Lower leg skin (tissue), 3 donors: Measurements from ENCODE around the gene DRAXIN.

Experiments used
- POLR2A ChIP-seq, 2 donors: fragments of 450-650 bp; IDR thresholded peaks; one replicate each; pipeline ENCODE4 v1.6.1; 2016 to 2017; ENCODE audit warnings: antibody characterized with exemption in 2 of 2, mild to moderate bottlenecking in 1 of 2, moderate library complexity in 1 of 2
- TF ChIP-seq, protein P1 (sequence below), 3 donors: fragments of 450-650 bp; IDR thresholded peaks; one replicate each; pipeline ENCODE4 v1.5.1; 2016; ENCODE audit warnings: antibody characterized with exemption in 3 of 3, mild to moderate bottlenecking in 3 of 3, moderate library complexity in 2 of 3

GRCh38 chr1:11645270-11645669 lies 46.2 kb upstream of the DRAXIN start:
- TF ChIP-seq, protein P1, sequence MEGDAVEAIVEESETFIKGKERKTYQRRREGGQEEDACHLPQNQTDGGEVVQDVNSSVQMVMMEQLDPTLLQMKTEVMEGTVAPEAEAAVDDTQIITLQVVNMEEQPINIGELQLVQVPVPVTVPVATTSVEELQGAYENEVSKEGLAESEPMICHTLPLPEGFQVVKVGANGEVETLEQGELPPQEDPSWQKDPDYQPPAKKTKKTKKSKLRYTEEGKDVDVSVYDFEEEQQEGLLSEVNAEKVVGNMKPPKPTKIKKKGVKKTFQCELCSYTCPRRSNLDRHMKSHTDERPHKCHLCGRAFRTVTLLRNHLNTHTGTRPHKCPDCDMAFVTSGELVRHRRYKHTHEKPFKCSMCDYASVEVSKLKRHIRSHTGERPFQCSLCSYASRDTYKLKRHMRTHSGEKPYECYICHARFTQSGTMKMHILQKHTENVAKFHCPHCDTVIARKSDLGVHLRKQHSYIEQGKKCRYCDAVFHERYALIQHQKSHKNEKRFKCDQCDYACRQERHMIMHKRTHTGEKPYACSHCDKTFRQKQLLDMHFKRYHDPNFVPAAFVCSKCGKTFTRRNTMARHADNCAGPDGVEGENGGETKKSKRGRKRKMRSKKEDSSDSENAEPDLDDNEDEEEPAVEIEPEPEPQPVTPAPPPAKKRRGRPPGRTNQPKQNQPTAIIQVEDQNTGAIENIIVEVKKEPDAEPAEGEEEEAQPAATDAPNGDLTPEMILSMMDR (IDR thresholded peaks at IDR 0.05), result no peak
- no peak for TF ChIP-seq POLR2A (IDR thresholded peaks at IDR 0.05)
